ENCODE data around the gene RSRC2.

Gene RSRC2

GRCh38 chr12:122506393-122506938 is 20.3 kb downstream of the RSRC2 start:
- no peak overlapping the region for H3K4me2 ChIP-seq (ENCODE audit: insufficient read depth, low read length, poor library complexity, severe bottlenecking)
- H4K91ac ChIP-seq (ENCODE audit: low read depth, low read length, poor library complexity), result no peak overlapping the region
- no peak overlapping the region for H4K8ac ChIP-seq (ENCODE audit: low read depth, low read length)
- H3K4me3 ChIP-seq (ENCODE audit: low read length in 2 of 2), result no peak overlapping the region
- no peak overlapping the region for H2BK120ac ChIP-seq (ENCODE audit: low read depth, low read length)
- peaks cover 5% of the 10 kb centered on the region for H3K79me1 ChIP-seq (ENCODE audit: low read depth, low read length)
- no peak overlapping the region for H3K23ac ChIP-seq (ENCODE audit: low read depth, low read length, poor library complexity)
- no peak overlapping the region for H3K9ac ChIP-seq (ENCODE audit: low read depth, low read length, poor library complexity)
- peaks cover 47 to 93% of the 10 kb centered on the region in 2 donors for H3K36me3 ChIP-seq (replicated peaks in 1 of 2; ENCODE audit: control insufficient read depth in 2 of 2, insufficient read depth in 2 of 2, low read length in 2 of 2)
- H2BK5ac ChIP-seq (ENCODE audit: low read length), result no peak overlapping the region
- no peak overlapping the region for H3K18ac ChIP-seq (ENCODE audit: low read length)
- no peaks in the 10 kb centered on the region for H3K27me3 ChIP-seq (ENCODE audit: control insufficient read depth in 3 of 3, insufficient read depth in 3 of 3, low read depth in 1 of 3, low read length in 3 of 3)
- H3K27ac ChIP-seq (replicated peaks; ENCODE audit: low read length), result no peak overlapping the region
- no peak overlapping the region for H3K4ac ChIP-seq (ENCODE audit: low read length)
- no peak for DNase-seq (ENCODE audit: low spot score)
- no peak overlapping the region for H2BK15ac ChIP-seq (ENCODE audit: low read length)
- H3K4me1 ChIP-seq (ENCODE audit: control insufficient read depth in 2 of 2, insufficient read depth in 1 of 2, low read depth in 1 of 2, low read length in 2 of 2), result peaks cover 0 to under 1% of the 10 kb centered on the region in 2 donors
- no peak overlapping the region for H3K14ac ChIP-seq (ENCODE audit: low read length)
- H2AFZ ChIP-seq (ENCODE audit: low read length), result no peak overlapping the region
- H2BK12ac ChIP-seq (ENCODE audit: low read length), result no peak overlapping the region
- no CpG with 5 or more reads among the region's 5 CpGs for WGBS, 2 donors (ENCODE audit: extremely low coverage in 2 of 2, insufficient read length in 2 of 2, insufficient replicate concordance in 1 of 2)
- no peak overlapping the region for H2AK5ac ChIP-seq (ENCODE audit: low read depth, low read length)
- H3K9me3 ChIP-seq (replicated peaks in 1 of 2; ENCODE audit: control insufficient read depth in 2 of 2, insufficient read depth in 1 of 2, low read depth in 1 of 2, low read length in 2 of 2), result no peaks in the 10 kb centered on the region

DNA sequence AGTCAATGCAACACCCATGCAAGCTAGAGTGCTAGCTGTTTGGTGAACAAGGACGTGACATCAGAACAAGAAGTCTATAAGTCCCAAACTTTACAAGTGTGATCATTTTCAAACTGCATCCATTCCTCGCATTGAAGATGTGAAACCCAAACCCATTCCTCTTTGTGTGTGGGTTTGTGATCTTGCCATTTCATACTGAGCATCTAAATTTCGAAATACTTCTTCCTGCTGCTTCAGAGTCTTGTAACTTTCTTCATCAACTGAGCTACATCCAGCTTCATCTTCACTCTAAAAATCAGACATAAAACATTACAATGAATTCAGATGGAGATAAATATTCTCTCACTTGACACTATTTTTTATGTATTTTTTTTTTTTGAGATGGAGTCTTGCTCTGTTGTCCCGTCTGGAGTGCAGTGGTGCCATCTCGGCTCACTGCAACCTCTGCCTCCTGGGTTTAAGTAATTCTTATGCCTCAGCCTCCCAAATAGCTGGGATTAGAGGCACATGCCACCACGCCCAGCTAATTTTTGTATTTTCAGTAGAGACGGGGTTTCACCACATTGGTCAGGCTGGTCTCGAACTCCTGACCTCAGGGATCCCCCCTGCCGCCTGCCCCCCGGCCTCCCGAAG is 21.2 kb downstream of the RSRC2 start:
- Histone ChIP-seq H3K14ac (ENCODE audit: low read length) (no peak overlapping the region), H3K36me3 (replicated peaks in 1 of 2; ENCODE audit: control insufficient read depth in 2 of 2, insufficient read depth in 2 of 2, low read length in 2 of 2) (peaks cover 44 to 84% of the 10 kb centered on the region in 2 donors), H2AFZ (ENCODE audit: low read length) (no peak overlapping the region), H3K79me1 (ENCODE audit: low read depth, low read length) (peaks cover 3% of the 10 kb centered on the region), H2BK15ac (ENCODE audit: low read length) (no peak overlapping the region), H3K4me1 (ENCODE audit: control insufficient read depth in 2 of 2, insufficient read depth in 1 of 2, low read depth in 1 of 2, low read length in 2 of 2) (peaks cover 0 to 5% of the 10 kb centered on the region in 2 donors), H3K4me2 (ENCODE audit: insufficient read depth, low read length, poor library complexity, severe bottlenecking) (no peak overlapping the region), H4K8ac (ENCODE audit: low read depth, low read length) (no peak overlapping the region), H2BK5ac (ENCODE audit: low read length) (no peak overlapping the region), H4K91ac (ENCODE audit: low read depth, low read length, poor library complexity) (no peak overlapping the region), H2AK5ac (ENCODE audit: low read depth, low read length) (no peak overlapping the region), H3K27me3 (ENCODE audit: control insufficient read depth in 3 of 3, insufficient read depth in 3 of 3, low read depth in 1 of 3, low read length in 3 of 3) (no peaks in the 10 kb centered on the region), H3K23ac (ENCODE audit: low read depth, low read length, poor library complexity) (no peak overlapping the region), H2BK120ac (ENCODE audit: low read depth, low read length) (no peak overlapping the region), H3K4ac (ENCODE audit: low read length) (no peak overlapping the region), H3K18ac (ENCODE audit: low read length) (no peak overlapping the region), H3K4me3 (ENCODE audit: low read length in 2 of 2) (no peak overlapping the region), H3K9ac (ENCODE audit: low read depth, low read length, poor library complexity) (no peak overlapping the region), H3K27ac (replicated peaks; ENCODE audit: low read length) (no peak overlapping the region), H2BK12ac (ENCODE audit: low read length) (no peak overlapping the region), H3K9me3 (replicated peaks in 1 of 2; ENCODE audit: control insufficient read depth in 2 of 2, insufficient read depth in 1 of 2, low read depth in 1 of 2, low read length in 2 of 2) (no peaks in the 10 kb centered on the region)
- no peak for DNase-seq (ENCODE audit: low spot score)
- WGBS, 2 donors (ENCODE audit: extremely low coverage in 2 of 2, insufficient read length in 2 of 2, insufficient replicate concordance in 1 of 2), result no CpG with 5 or more reads among the region's 11 CpGs

DNA sequence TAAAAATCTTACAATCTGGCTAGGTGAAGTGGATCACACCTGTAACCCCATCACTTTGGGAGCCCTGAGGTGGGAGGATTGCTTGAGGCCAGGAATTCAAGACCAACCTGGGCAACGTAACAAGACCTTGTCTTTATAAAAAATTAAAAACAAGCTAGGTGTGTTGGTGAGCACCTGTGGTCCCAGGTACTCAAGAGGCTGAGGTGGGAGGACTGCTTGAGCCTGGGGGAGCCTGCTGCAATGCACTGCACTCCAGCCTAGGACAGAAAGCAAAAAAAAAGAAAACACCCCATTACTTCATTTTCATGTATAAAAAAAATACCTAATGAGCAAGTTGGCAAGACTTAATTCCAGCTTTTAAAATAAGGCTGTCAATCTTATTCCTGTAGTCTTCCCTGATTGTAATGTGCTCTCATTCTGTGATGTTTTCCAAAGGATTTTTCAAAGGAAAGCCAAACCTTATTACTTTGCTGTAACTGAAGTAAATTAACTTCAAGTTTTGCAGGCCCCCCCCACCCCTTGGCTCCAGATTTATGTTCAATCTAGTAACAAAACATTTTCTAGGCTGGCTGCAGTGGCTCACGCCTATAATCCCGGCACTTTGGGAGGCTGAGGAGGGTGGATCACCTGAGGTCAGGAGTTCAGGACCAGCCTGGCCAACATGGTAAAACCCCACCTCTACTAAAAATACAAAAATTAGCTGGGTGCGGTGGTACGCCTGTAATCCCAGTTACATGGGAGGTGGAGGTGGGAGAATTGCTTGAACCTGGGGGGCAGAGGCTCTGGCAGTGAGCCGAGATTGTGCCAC is 22.7 kb downstream of the RSRC2 start:
- Histone ChIP-seq H2AK5ac (ENCODE audit: low read depth, low read length) (no peak overlapping the region), H3K27me3 (ENCODE audit: control insufficient read depth in 3 of 3, insufficient read depth in 3 of 3, low read depth in 1 of 3, low read length in 3 of 3) (no peaks in the 10 kb centered on the region), H3K14ac (ENCODE audit: low read length) (no peak overlapping the region), H4K91ac (ENCODE audit: low read depth, low read length, poor library complexity) (no peak overlapping the region), H2BK12ac (ENCODE audit: low read length) (no peak overlapping the region), H3K9me3 (replicated peaks in 1 of 2; ENCODE audit: control insufficient read depth in 2 of 2, insufficient read depth in 1 of 2, low read depth in 1 of 2, low read length in 2 of 2) (no peaks in the 10 kb centered on the region), H3K4ac (ENCODE audit: low read length) (no peak overlapping the region), H3K79me1 (ENCODE audit: low read depth, low read length) (peaks cover 3% of the 10 kb centered on the region), H3K36me3 (replicated peaks in 1 of 2; ENCODE audit: control insufficient read depth in 2 of 2, insufficient read depth in 2 of 2, low read length in 2 of 2) (peaks cover 32 to 69% of the 10 kb centered on the region in 2 donors), H3K23ac (ENCODE audit: low read depth, low read length, poor library complexity) (no peak overlapping the region), H3K18ac (ENCODE audit: low read length) (no peak overlapping the region), H3K27ac (replicated peaks; ENCODE audit: low read length) (no peak overlapping the region), H2BK15ac (ENCODE audit: low read length) (no peak overlapping the region), H2AFZ (ENCODE audit: low read length) (no peak overlapping the region), H2BK120ac (ENCODE audit: low read depth, low read length) (no peak overlapping the region), H3K4me2 (ENCODE audit: insufficient read depth, low read length, poor library complexity, severe bottlenecking) (no peak overlapping the region), H3K9ac (ENCODE audit: low read depth, low read length, poor library complexity) (no peak overlapping the region), H3K4me1 (ENCODE audit: control insufficient read depth in 2 of 2, insufficient read depth in 1 of 2, low read depth in 1 of 2, low read length in 2 of 2) (peaks cover 0 to 5% of the 10 kb centered on the region in 2 donors), H3K4me3 (ENCODE audit: low read length in 2 of 2) (no peak overlapping the region), H2BK5ac (ENCODE audit: low read length) (no peak overlapping the region), H4K8ac (ENCODE audit: low read depth, low read length) (no peak overlapping the region)
- DNase-seq (ENCODE audit: low spot score), result no peak
- WGBS, 2 donors (ENCODE audit: extremely low coverage in 2 of 2, insufficient read length in 2 of 2, insufficient replicate concordance in 1 of 2), result no CpG with 5 or more reads among the region's 6 CpGs

DNA sequence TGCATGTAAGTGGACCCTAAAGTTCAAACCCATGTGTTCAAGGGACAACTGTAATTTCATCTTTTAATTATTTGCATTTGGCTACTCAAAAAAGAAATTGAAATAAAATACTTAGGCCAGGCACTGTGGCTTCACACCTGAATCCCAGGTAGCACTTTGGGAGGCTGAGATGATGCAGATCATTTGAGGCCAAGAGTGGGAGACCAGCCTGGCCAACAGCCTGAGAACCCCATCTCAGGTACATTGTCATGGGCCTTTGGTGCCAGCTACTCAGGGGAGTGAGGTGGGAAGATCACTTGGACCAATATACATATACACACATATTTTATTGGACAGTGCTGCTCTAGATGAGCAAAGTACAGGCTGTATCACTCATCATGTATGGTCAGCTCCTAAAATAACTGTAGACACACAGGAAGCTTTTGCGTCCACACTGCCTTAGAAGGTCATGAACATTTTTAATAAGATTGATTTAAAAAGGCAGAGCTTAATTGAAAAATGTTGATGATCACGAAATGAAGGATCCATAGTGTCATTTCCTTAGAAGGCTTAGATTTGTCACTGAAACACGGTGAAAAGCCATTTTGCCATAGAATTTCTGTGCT is 23.5 kb downstream of the RSRC2 start:
- Histone ChIP-seq H3K9ac (ENCODE audit: low read depth, low read length, poor library complexity) (no peak overlapping the region), H3K14ac (ENCODE audit: low read length) (no peak overlapping the region), H2BK15ac (ENCODE audit: low read length) (no peak overlapping the region), H3K4me1 (ENCODE audit: control insufficient read depth in 2 of 2, insufficient read depth in 1 of 2, low read depth in 1 of 2, low read length in 2 of 2) (peaks cover 0 to 5% of the 10 kb centered on the region in 2 donors), H3K27me3 (ENCODE audit: control insufficient read depth in 3 of 3, insufficient read depth in 3 of 3, low read depth in 1 of 3, low read length in 3 of 3) (no peaks in the 10 kb centered on the region), H3K36me3 (replicated peaks in 1 of 2; ENCODE audit: control insufficient read depth in 2 of 2, insufficient read depth in 2 of 2, low read length in 2 of 2) (peaks cover 27 to 69% of the 10 kb centered on the region in 2 donors), H3K23ac (ENCODE audit: low read depth, low read length, poor library complexity) (no peak overlapping the region), H2BK5ac (ENCODE audit: low read length) (no peak overlapping the region), H4K91ac (ENCODE audit: low read depth, low read length, poor library complexity) (no peak overlapping the region), H3K27ac (replicated peaks; ENCODE audit: low read length) (no peak overlapping the region), H2BK120ac (ENCODE audit: low read depth, low read length) (no peak overlapping the region), H3K79me1 (ENCODE audit: low read depth, low read length) (peaks cover 3% of the 10 kb centered on the region), H3K4ac (ENCODE audit: low read length) (no peak overlapping the region), H3K4me3 (ENCODE audit: low read length in 2 of 2) (no peak overlapping the region), H3K18ac (ENCODE audit: low read length) (no peak overlapping the region), H4K8ac (ENCODE audit: low read depth, low read length) (no peak overlapping the region), H2BK12ac (ENCODE audit: low read length) (no peak overlapping the region), H2AFZ (ENCODE audit: low read length) (no peak overlapping the region), H3K9me3 (replicated peaks in 1 of 2; ENCODE audit: control insufficient read depth in 2 of 2, insufficient read depth in 1 of 2, low read depth in 1 of 2, low read length in 2 of 2) (no peaks in the 10 kb centered on the region), H3K4me2 (ENCODE audit: insufficient read depth, low read length, poor library complexity, severe bottlenecking) (no peak overlapping the region), H2AK5ac (ENCODE audit: low read depth, low read length) (no peak overlapping the region)
- DNase-seq (ENCODE audit: low spot score), result no peak
- no CpG with 5 or more reads among the region's 3 CpGs for WGBS, 2 donors (ENCODE audit: extremely low coverage in 2 of 2, insufficient read length in 2 of 2, insufficient replicate concordance in 1 of 2)
